Prostate gland (tissue), 2 donors: ENCODE results near the gene MED17.
"Not testable (repeated sequence)": the region's sequence is repeated elsewhere in the genome, so short reads cannot be mapped to it uniquely, and the experiment has no call there.

Experiments
- CTCF ChIP-seq, 4 experiments: fragments of 200-600 bp in 2 of 4; fragments of 450-650 bp in 2 of 4; sonication (generic) in 2 of 4; IDR thresholded peaks; 1 replicate in 3 of 4; 2 replicates in 1 of 4; pipeline ENCODE4 v1.5.1; 2016 to 2019; ENCODE audit warnings: antibody characterized with exemption in 4 of 4, mild to moderate bottlenecking in 2 of 4, moderate library complexity in 2 of 4
- POLR2AphosphoS5 ChIP-seq: sonication (generic); formaldehyde crosslinking; IDR thresholded peaks from one replicate; pipeline ENCODE4 v1.6.1; 2017; ENCODE audit warnings: antibody characterized with exemption

- not testable (repeated sequence) for TF ChIP-seq CTCF (IDR thresholded peaks at IDR 0.05); POLR2AphosphoS5
These were observed 38.9 kb upstream of the MED17 start for GRCh38 chr11:93745005-93745755.
